PC-3 (cell line): ENCODE data around the gene MYL12B.

Experiments
- EZH2 ChIP-seq: fragments of 300-600 bp; sonication (generic); IDR thresholded peaks from one replicate; pipeline ENCODE4 v1.6.1; 2017; ENCODE audit warnings: antibody characterized with exemption, mild to moderate bottlenecking, low read length; ENCODE audit not compliant: unreplicated experiment
- EZH2phosphoT487 ChIP-seq: fragments of 300-600 bp; sonication (generic); IDR thresholded peaks from 2 replicates; pipeline ENCODE4 v1.6.1; 2018; ENCODE audit warnings: mild to moderate bottlenecking, antibody characterized with exemption, low read length, borderline replicate concordance
- TF ChIP-seq, protein P1 (sequence below): fragments of 300-600 bp; sonication (generic); conservative IDR thresholded peaks from 2 replicates; pipeline ENCODE4 v1.5.1; 2017; ENCODE audit warnings: antibody characterized with exemption, low read depth, mild to moderate bottlenecking, low read length

- TF ChIP-seq, protein P1, sequence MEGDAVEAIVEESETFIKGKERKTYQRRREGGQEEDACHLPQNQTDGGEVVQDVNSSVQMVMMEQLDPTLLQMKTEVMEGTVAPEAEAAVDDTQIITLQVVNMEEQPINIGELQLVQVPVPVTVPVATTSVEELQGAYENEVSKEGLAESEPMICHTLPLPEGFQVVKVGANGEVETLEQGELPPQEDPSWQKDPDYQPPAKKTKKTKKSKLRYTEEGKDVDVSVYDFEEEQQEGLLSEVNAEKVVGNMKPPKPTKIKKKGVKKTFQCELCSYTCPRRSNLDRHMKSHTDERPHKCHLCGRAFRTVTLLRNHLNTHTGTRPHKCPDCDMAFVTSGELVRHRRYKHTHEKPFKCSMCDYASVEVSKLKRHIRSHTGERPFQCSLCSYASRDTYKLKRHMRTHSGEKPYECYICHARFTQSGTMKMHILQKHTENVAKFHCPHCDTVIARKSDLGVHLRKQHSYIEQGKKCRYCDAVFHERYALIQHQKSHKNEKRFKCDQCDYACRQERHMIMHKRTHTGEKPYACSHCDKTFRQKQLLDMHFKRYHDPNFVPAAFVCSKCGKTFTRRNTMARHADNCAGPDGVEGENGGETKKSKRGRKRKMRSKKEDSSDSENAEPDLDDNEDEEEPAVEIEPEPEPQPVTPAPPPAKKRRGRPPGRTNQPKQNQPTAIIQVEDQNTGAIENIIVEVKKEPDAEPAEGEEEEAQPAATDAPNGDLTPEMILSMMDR = no peak
- no peak for TF ChIP-seq EZH2
- no peak for TF ChIP-seq EZH2phosphoT487
Observed at GRCh38 chr18:3247240-3248061, 14.5 kb upstream of the MYL12B start, which contains the start of gene MYL12A.
